ENCODE measurements around the gene NCOA3. TPM values are rescaled to one million over a fixed set of nuclear protein-coding genes. Genes with fewer than 3 reads are reported as not detected.
A peak's percentile ranks its signal among the peaks of the same experiment; 100 is the strongest.

The NCOA3 gene
- total and polyA plus RNA-seq, 12 donors, result 8.0 to 30.2 (median 21.4) TPM

DNA sequence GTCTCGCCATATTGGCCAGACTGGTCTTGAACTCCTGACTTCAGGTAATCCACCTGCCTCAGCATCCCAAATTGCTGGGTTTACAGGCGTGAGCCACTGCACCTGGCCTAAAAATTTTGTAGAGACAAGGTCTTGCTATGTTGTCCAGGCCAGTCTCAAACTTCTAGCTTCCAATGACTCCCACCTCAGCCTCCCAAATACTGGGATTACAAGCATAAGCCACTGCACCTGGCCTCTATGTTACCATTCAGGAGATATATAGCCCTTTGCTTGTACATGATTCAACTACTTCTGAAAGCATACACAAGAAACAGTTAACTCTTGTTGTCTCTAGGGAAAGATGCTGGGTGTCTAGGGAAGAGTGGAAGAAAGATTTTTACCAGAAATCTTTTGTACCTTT, 19.0 kb upstream of the NCOA3 start:
- TF ChIP-seq, protein P1, sequence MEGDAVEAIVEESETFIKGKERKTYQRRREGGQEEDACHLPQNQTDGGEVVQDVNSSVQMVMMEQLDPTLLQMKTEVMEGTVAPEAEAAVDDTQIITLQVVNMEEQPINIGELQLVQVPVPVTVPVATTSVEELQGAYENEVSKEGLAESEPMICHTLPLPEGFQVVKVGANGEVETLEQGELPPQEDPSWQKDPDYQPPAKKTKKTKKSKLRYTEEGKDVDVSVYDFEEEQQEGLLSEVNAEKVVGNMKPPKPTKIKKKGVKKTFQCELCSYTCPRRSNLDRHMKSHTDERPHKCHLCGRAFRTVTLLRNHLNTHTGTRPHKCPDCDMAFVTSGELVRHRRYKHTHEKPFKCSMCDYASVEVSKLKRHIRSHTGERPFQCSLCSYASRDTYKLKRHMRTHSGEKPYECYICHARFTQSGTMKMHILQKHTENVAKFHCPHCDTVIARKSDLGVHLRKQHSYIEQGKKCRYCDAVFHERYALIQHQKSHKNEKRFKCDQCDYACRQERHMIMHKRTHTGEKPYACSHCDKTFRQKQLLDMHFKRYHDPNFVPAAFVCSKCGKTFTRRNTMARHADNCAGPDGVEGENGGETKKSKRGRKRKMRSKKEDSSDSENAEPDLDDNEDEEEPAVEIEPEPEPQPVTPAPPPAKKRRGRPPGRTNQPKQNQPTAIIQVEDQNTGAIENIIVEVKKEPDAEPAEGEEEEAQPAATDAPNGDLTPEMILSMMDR (IDR thresholded peaks at IDR 0.05), result no peak
- WGBS, 2 donors, result 95 to 100% methylated on average over 2 of the region's 2 CpGs
- peaks cover 0 to 27% (median 19%) of the 10 kb centered on the region in 9 donors for H3K4me1 ChIP-seq
- ATAC-seq, result no peak
- no peak overlapping the region for H3K27ac ChIP-seq
- H3K9me3 ChIP-seq, result no peaks in the 10 kb centered on the region
- no peaks in the 10 kb centered on the region for H3K27me3 ChIP-seq
- no peaks in the 10 kb centered on the region for H3K36me3 ChIP-seq
- no peak overlapping the region for H3K4me3 ChIP-seq
- no peak for DNase-seq
- intact Hi-C loops (cut with DNase I), result no loop called here

DNA sequence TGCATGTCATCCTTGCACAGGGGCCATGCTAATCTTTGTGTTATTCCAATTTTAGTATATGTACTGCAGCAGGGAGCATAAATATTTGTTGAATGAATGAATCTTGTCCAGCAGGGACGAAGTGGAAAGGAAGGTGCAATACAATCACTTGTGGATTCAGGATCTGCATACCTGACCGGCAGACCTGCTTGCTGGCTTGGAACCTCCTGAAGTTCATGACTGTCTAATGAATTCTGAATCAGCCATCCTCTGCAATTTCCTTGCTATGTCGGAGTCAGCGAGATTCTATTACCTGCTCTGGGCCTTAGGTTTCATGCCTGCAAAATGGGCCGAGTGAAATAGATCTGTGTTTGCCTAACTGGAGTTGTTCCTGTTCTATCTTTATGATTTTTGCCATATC, 17.4 kb upstream of the NCOA3 start:
- TF ChIP-seq, protein P1 (IDR thresholded peaks at IDR 0.05), result no peak
- ATAC-seq, result no peak
- 93 to 95% methylated on average over 5 of the region's 5 CpGs for WGBS, 2 donors
- intact Hi-C loops (cut with DNase I), result no loop called here
- Histone ChIP-seq H3K27me3 (no peaks in the 10 kb centered on the region), H3K4me1 (peaks cover 0 to 26% (median 19%) of the 10 kb centered on the region in 9 donors), H3K4me3 (no peak overlapping the region), H3K9me3 (no peaks in the 10 kb centered on the region), H3K36me3 (no peaks in the 10 kb centered on the region), H3K27ac (no peak overlapping the region)
- DNase-seq, result no peak

DNA sequence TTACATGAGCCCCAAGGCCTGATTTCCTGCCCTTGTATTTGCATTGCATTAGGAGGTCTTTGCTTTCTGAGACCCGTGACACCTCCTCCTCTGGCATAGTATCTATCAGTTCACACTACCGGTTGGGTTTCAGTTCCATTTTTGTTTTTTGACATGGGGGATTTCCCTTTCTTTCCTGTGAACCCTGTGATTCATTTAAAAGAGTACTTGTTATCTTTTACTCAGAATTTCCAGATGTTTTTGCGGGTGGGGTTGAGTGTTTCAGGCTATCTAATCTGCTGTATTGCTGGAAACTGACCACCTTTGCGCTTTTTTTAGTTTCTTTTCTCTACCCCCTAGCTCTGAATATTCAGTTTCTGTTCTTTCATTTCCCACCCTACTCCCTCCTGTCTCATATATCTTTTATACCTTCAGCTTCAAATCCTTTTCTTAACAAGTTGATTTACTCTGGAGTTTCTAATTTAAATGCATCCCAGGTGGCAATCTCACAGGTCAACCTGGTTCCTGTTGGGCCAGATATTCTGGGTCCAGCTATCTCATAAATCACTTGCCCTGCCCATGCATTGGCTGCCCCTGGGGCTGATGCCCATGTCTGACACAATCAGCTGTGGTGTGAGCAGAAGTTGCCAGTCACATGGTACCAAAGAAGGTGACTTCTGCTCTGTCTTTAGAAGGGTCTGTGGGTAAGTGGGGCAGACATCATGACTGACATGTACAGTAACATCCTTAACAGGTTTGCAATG, 14.3 kb upstream of the NCOA3 start:
- Histone ChIP-seq H3K9me3 (no peaks in the 10 kb centered on the region), H3K36me3 (no peaks in the 10 kb centered on the region), H3K4me1 (peaks cover 0 to 42% (median 23%) of the 10 kb centered on the region in 9 donors), H3K4me3 (no peak overlapping the region), H3K27me3 (no peaks in the 10 kb centered on the region), H3K27ac (peak overlapping the region in 6 of 10 donors; percentile 34 to 62 (median 48))
- peak in 5 of 8 donors; percentile 39 to 71 (median 43) for ATAC-seq
- intact Hi-C loops (cut with DNase I), result no loop called here
- DNase-seq, result no peak
- WGBS, 2 donors, result 31% methylated on average over 4 of the region's 4 CpGs
- TF ChIP-seq, protein P1 (IDR thresholded peaks at IDR 0.05), result no peak

DNA sequence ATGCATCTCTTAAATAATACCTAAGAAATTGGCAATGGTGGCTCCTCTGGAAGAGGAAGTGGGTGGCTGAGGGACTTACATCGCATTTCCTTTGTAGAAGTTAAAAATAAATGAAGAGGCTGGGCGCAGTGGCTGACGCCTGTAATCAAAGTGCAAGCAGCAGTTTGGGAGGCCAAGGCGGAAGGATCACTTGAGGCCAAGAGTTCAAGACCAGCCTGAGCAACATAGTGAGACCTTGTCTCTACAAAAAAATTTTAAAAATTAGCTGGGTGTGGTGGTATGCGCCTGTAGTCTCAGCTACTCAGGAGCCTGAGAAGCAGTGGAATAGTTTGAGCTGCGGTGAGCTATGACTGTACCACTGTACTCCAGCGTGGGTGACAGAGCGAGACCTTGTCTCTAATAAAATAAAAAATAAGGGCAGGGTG, 12.2 kb upstream of the NCOA3 start:
- Histone ChIP-seq H3K27ac (peak overlapping the region in 8 of 10 donors; percentile 28 to 75 (median 65)), H3K4me1 (peaks cover 10 to 62% (median 43%) of the 10 kb centered on the region in 9 donors), H3K27me3 (no peaks in the 10 kb centered on the region), H3K36me3 (no peaks in the 10 kb centered on the region), H3K4me3 (no peak overlapping the region), H3K9me3 (no peaks in the 10 kb centered on the region)
- TF ChIP-seq, protein P1 (IDR thresholded peaks at IDR 0.05), result no peak
- WGBS, 2 donors, result 70 to 78% methylated on average over 8 of the region's 8 CpGs
- intact Hi-C loops (cut with DNase I), result no loop called here
- DNase-seq (peak; percentile 18 to 35), ATAC-seq (peak in 1 of 8 donors; percentile 36)
